Tibial nerve (tissue), 4 donors: ENCODE data around the gene CALCR. TPM values are rescaled to one million over a fixed set of nuclear protein-coding genes. Genes with fewer than 3 reads are reported as not detected.

Experiments used
- DNase-seq, 2 donors: peaks; one replicate each; pipeline ENCODE4 v3.0.0-alpha.2; 2019; ENCODE audit warnings: low spot score in 2 of 2
- H3K27ac ChIP-seq, 4 donors: fragments of 200-600 bp; sonication (generic) in 3 of 4; one replicate each; pipeline ENCODE4 v1.5.1; 2017 to 2019; ENCODE audit warnings: mild to moderate bottlenecking in 1 of 4
- H3K27me3 ChIP-seq, 2 donors: fragments of 200-600 bp; sonication (generic) in 1 of 2; one replicate each; pipeline versions ENCODE4 v1.5.1 to v1.6.0; 2017 to 2019
- H3K36me3 ChIP-seq, 3 donors: fragments of 200-600 bp; sonication (generic); one replicate each; pipeline ENCODE4 v1.5.1; 2018 to 2019
- H3K4me1 ChIP-seq, 4 donors: fragments of 200-600 bp; sonication (generic) in 3 of 4; one replicate each; pipeline ENCODE4 v1.5.1; 2017 to 2019
- H3K4me3 ChIP-seq, 4 donors: fragments of 200-600 bp; sonication (generic) in 3 of 4; one replicate each; pipeline ENCODE4 v1.5.1; 2017 to 2019; ENCODE audit warnings: mild to moderate bottlenecking in 1 of 4, moderate library complexity in 1 of 4
- H3K9me3 ChIP-seq, 4 donors: fragments of 200-600 bp; sonication (generic) in 3 of 4; one replicate each; pipeline ENCODE4 v1.5.1; 2017 to 2019
- EP300 ChIP-seq, 2 donors: sonication (generic); formaldehyde crosslinking; IDR thresholded peaks; one replicate each; pipeline ENCODE4 v1.6.1; 2017; ENCODE audit warnings: antibody characterized with exemption in 2 of 2, mild to moderate bottlenecking in 1 of 2
- POLR2A ChIP-seq, 2 donors: fragments of 450-650 bp; IDR thresholded peaks; one replicate each; pipeline ENCODE4 v1.6.1; 2017; ENCODE audit warnings: antibody characterized with exemption in 2 of 2, mild to moderate bottlenecking in 2 of 2, moderate library complexity in 2 of 2
- WGBS, 2 donors: methylation state at CpG; one replicate each; pipeline ENCODE4 v1.1.5; 2018; 5-methylcytosine and 5-hydroxymethylcytosine counted together
- total RNA-seq, 4 donors: library from RNA; depleted of rRNA; stranded (reverse); fragments of >200 nt; gene quantifications; one replicate each; pipeline ENCODE4 v1.1.0, GENCODE V29; 2016
- TF ChIP-seq, protein P1 (sequence below), 5 experiments: fragments of 200-600 bp in 3 of 5; fragments of 450-650 bp in 2 of 5; sonication (generic) in 3 of 5; IDR thresholded peaks; one replicate each; pipeline ENCODE4 v1.5.1; 2016 to 2019; ENCODE audit warnings: antibody characterized with exemption in 5 of 5, mild to moderate bottlenecking in 3 of 5, moderate library complexity in 2 of 5

Gene CALCR
- total RNA-seq, 4 donors from 2014 or later = 0.66 TPM; not detected in 3

GRCh38 chr7:93579431-93579830, 4.9 kb upstream of the CALCR start:
- Histone ChIP-seq H3K9me3 (no peaks in the 10 kb centered on the region), H3K27ac (no peak overlapping the region), H3K36me3 (no peaks in the 10 kb centered on the region), H3K4me3 (no peak overlapping the region), H3K27me3 (peaks cover 0 to 18% of the 10 kb centered on the region in 2 donors), H3K4me1 (peaks cover 0 to 14% (median 0%) of the 10 kb centered on the region in 4 donors)
- WGBS, 2 donors = 74 to 86% methylated on average over 2 of the region's 2 CpGs
- DNase-seq = no peak
- TF ChIP-seq EP300 (IDR thresholded peaks at IDR 0.05) = no peak
- TF ChIP-seq, protein P1, sequence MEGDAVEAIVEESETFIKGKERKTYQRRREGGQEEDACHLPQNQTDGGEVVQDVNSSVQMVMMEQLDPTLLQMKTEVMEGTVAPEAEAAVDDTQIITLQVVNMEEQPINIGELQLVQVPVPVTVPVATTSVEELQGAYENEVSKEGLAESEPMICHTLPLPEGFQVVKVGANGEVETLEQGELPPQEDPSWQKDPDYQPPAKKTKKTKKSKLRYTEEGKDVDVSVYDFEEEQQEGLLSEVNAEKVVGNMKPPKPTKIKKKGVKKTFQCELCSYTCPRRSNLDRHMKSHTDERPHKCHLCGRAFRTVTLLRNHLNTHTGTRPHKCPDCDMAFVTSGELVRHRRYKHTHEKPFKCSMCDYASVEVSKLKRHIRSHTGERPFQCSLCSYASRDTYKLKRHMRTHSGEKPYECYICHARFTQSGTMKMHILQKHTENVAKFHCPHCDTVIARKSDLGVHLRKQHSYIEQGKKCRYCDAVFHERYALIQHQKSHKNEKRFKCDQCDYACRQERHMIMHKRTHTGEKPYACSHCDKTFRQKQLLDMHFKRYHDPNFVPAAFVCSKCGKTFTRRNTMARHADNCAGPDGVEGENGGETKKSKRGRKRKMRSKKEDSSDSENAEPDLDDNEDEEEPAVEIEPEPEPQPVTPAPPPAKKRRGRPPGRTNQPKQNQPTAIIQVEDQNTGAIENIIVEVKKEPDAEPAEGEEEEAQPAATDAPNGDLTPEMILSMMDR (IDR thresholded peaks at IDR 0.05) = no peak

GRCh38 chr7:93578762-93579161, 4.2 kb upstream of the CALCR start:
- H3K36me3 ChIP-seq = no peaks in the 10 kb centered on the region
- peaks cover 0 to 24% of the 10 kb centered on the region in 2 donors for H3K27me3 ChIP-seq
- peaks cover 0 to 17% (median 0%) of the 10 kb centered on the region in 4 donors for H3K4me1 ChIP-seq
- H3K9me3 ChIP-seq = no peaks in the 10 kb centered on the region
- 59 to 67% methylated on average over 4 of the region's 4 CpGs for WGBS, 2 donors
- TF ChIP-seq POLR2A (IDR thresholded peaks at IDR 0.05) = no peak
- TF ChIP-seq, protein P1 (IDR thresholded peaks at IDR 0.05) = no peak
- TF ChIP-seq EP300 (IDR thresholded peaks at IDR 0.05) = no peak
- no peak for DNase-seq
- no peak overlapping the region for H3K27ac ChIP-seq
- no peak overlapping the region for H3K4me3 ChIP-seq

- Histone ChIP-seq H3K9me3 (no peaks in the 10 kb centered on the region), H3K36me3 (no peaks in the 10 kb centered on the region), H3K4me1 (peaks cover 0 to 17% (median 0%) of the 10 kb centered on the region in 4 donors), H3K4me3 (peak overlapping the region in 1 of 4 donors; percentile 42), H3K27ac (no peak overlapping the region), H3K27me3 (peaks cover 0 to 24% of the 10 kb centered on the region in 2 donors)
- DNase-seq = no peak
- WGBS, 2 donors = 5 to 8% methylated on average over 19 to 21 of the region's 21 CpGs
- no peak for TF ChIP-seq EP300 (IDR thresholded peaks at IDR 0.05)
- no peak for TF ChIP-seq POLR2A (IDR thresholded peaks at IDR 0.05)
- TF ChIP-seq, protein P1 (IDR thresholded peaks at IDR 0.05) = no peak
These were observed 1.3 kb upstream of the CALCR start for GRCh38 chr7:93575555-93576399.

DNA sequence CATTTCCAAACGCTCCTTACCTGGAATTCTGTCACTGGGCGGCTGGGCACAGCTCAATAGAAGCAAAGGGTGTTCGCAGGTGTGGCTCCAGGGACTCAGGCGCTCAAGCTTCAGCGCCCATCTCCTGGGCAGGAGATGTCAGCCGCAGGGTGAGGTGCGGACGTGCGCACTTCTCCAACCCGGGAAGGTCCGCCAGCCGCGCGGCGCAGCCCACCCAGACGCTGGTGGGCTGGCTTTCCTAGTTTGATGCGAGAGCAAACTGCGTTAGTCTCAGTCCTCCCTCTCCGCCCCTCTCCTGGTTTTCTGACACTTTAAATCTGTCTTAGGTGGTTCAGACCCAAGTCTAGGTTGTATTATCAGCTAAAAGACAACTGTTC, 267 bp downstream of the CALCR start:
- Histone ChIP-seq H3K27me3 (peaks cover 0 to 24% of the 10 kb centered on the region in 2 donors), H3K4me1 (peaks cover 0 to 17% (median 0%) of the 10 kb centered on the region in 4 donors), H3K4me3 (peak overlapping the region in 1 of 4 donors; percentile 42), H3K9me3 (no peaks in the 10 kb centered on the region), H3K27ac (no peak overlapping the region), H3K36me3 (no peaks in the 10 kb centered on the region)
- WGBS, 2 donors = 2 to 3% methylated on average over 7 to 17 of the region's 19 CpGs
- no peak for DNase-seq
- TF ChIP-seq POLR2A (IDR thresholded peaks at IDR 0.05) (no peak), EP300 (IDR thresholded peaks at IDR 0.05) (no peak)
- TF ChIP-seq, protein P1 (IDR thresholded peaks at IDR 0.05) = no peak

- H3K4me3 ChIP-seq = no peak overlapping the region
- 52 to 65% methylated on average over 2 of the region's 2 CpGs for WGBS, 2 donors
- peaks cover 0 to 4% of the 10 kb centered on the region in 2 donors for H3K27me3 ChIP-seq
- peaks cover 0 to 2% (median 0%) of the 10 kb centered on the region in 4 donors for H3K4me1 ChIP-seq
- no peaks in the 10 kb centered on the region for H3K36me3 ChIP-seq
- H3K9me3 ChIP-seq = no peaks in the 10 kb centered on the region
- DNase-seq = no peak
- TF ChIP-seq, protein P1 (IDR thresholded peaks at IDR 0.05) = no peak
- TF ChIP-seq POLR2A (IDR thresholded peaks at IDR 0.05) = no peak
- TF ChIP-seq EP300 (IDR thresholded peaks at IDR 0.05) = no peak
- no peak overlapping the region for H3K27ac ChIP-seq
These were observed 5.3 kb downstream of the CALCR start for GRCh38 chr7:93569189-93569588.
